K562 (cell line): ENCODE results near the gene ZC3H8. TPM values are rescaled to one million over a fixed set of nuclear protein-coding genes. Genes with fewer than 3 reads are reported as not detected.

ENCODE experiments used
- ATAC-seq: fragments of 200-7000 bp; cut with Tn5 transposase; 3 replicates; pipeline ENCODE4 v1.9.1; 2020; ENCODE audit warnings: moderate library complexity
- BruUV-seq: library from RNA; stranded (reverse); fragments of 400-500 nt; replicated peaks from 2 replicates; lab custom pipeline; 2021; lab: Mats Ljungman, UMichigan
- CTCF ChIA-PET: fragments of 300-600 bp; formaldehyde crosslinking; extraction: SDS; loops from one replicate; lab custom pipeline; 2021; ENCODE audit warnings: low intra/inter-chr PET ratio; lab: Yijun Ruan, JAX
- POLR2A ChIA-PET: fragments of 300-600, 350-650 bp; sonication (Branson Sonifier 250); formaldehyde crosslinking; extraction: SDS; loops from one replicate; lab custom pipeline; 2021; ENCODE audit warnings: antibody characterized with exemption, inconsistent platforms; lab: Yijun Ruan, JAX
- DNase-seq, 4 experiments: peaks; one replicate each; pipeline versions ENCODE4 v3.0.0 to v3.0.0-alpha.2; 2011 to 2018; ENCODE audit warnings: low spot score in 3 of 4, mixed read lengths in 3 of 4; ENCODE audit errors: extremely low read depth in 1 of 4
- FAIRE-seq: peaks from 2 replicates; lab custom pipeline; 2011; peaks lifted over from hg19 to GRCh38; lab: Jason Lieb, UNC
- H2AFZ ChIP-seq: 2 replicates; pipeline ENCODE4 v1.6.0; 2011; ENCODE audit warnings: low read depth, low read length, control low read depth, inconsistent platforms
- H3K27ac ChIP-seq: fragments of 200-600 bp; 3 replicates; pipeline ENCODE4 v1.8.0; 2011; ENCODE audit warnings: low read depth, mild to moderate bottlenecking, control low read depth, inconsistent platforms, low read length, moderate library complexity, mixed read lengths; ENCODE audit errors: extremely low read depth
- H3K27me3 ChIP-seq, 2 experiments: fragments of 300-600 bp in 1 of 2; 2 replicates in 1 of 2; 3 replicates in 1 of 2; pipeline versions ENCODE4 v1.6.0 to v1.8.0; 2011; ENCODE audit warnings: inconsistent platforms in 2 of 2, low read length in 2 of 2, mild to moderate bottlenecking in 1 of 2, mixed read lengths in 1 of 2, moderate library complexity in 1 of 2; ENCODE audit not compliant: control insufficient read depth in 2 of 2, insufficient read depth in 2 of 2
- H3K36me3 ChIP-seq: fragments of 300-600 bp; 3 replicates; pipeline ENCODE4 v1.8.0; 2011; ENCODE audit warnings: mild to moderate bottlenecking, low read length, inconsistent platforms; ENCODE audit not compliant: control insufficient read depth, insufficient read depth
- H3K4me1 ChIP-seq, 2 experiments: fragments of 200-600 bp in 1 of 2; replicated peaks in 1 of 2; 2 replicates in 1 of 2; 3 replicates in 1 of 2; pipeline versions ENCODE4 v1.5.1 to v1.8.0; 2011; ENCODE audit warnings: inconsistent platforms in 2 of 2, low read length in 2 of 2, mild to moderate bottlenecking in 1 of 2, mixed read lengths in 1 of 2, moderate library complexity in 1 of 2; ENCODE audit not compliant: control insufficient read depth in 2 of 2, insufficient read depth in 2 of 2
- H3K4me2 ChIP-seq: 2 replicates; pipeline ENCODE4 v1.6.1; 2011; ENCODE audit warnings: low read length, control low read depth, inconsistent platforms, mixed read lengths; ENCODE audit not compliant: insufficient read depth
- H3K4me3 ChIP-seq: fragments of 200-600 bp; sonication (generic), shearing (Covaris generic); 2 replicates; pipeline ENCODE4 v1.5.1; 2016; ENCODE audit warnings: control low read depth, inconsistent platforms
- H3K79me2 ChIP-seq: fragments of 200-600 bp; 3 replicates; pipeline ENCODE4 v1.8.0; 2011; ENCODE audit warnings: low read length, inconsistent platforms; ENCODE audit not compliant: control insufficient read depth, insufficient read depth
- H3K9ac ChIP-seq, 2 experiments: 2 replicates each; pipeline versions ENCODE4 v1.6.0 to v1.6.1; 2011; ENCODE audit warnings: low read depth in 2 of 2, low read length in 2 of 2, control low read depth in 1 of 2, inconsistent platforms in 1 of 2, mild to moderate bottlenecking in 1 of 2, mixed read lengths in 1 of 2; ENCODE audit not compliant: insufficient read depth in 1 of 2
- H3K9me1 ChIP-seq: one replicate; pipeline ENCODE4 v1.6.0; 2011; ENCODE audit warnings: inconsistent platforms, mild to moderate bottlenecking, low read length, moderate library complexity; ENCODE audit not compliant: control insufficient read depth, insufficient read depth
- H3K9me3 ChIP-seq: replicated peaks from 2 replicates; pipeline ENCODE4 v1.5.1; 2011; ENCODE audit warnings: low read depth, low read length, inconsistent platforms; ENCODE audit not compliant: control insufficient read depth, insufficient read depth
- H4K20me1 ChIP-seq: replicated peaks from 2 replicates; pipeline ENCODE4 v1.6.1; 2011; ENCODE audit warnings: low read length, inconsistent platforms, mixed read lengths; ENCODE audit not compliant: control insufficient read depth, insufficient read depth
- CTBP1 ChIP-seq: fragments of 450-650 bp; IDR thresholded peaks from 2 replicates; pipeline ENCODE4 v1.6.1; 2016; ENCODE audit warnings: borderline replicate concordance
- MBD2 ChIP-seq: sonication (generic); IDR thresholded peaks from 2 replicates; pipeline ENCODE4 v1.6.1; 2016; ENCODE audit warnings: low read depth, borderline replicate concordance
- WGBS: fragments of 100-300 bp; shearing (Covaris generic); methylation state at CpG from one replicate; pipeline ENCODE4 v1.1.6; 2016; ENCODE audit warnings: low coverage, mixed read lengths; ENCODE audit not compliant: insufficient coverage; ENCODE audit errors: missing lambda C conversion rate; 5-methylcytosine and 5-hydroxymethylcytosine counted together
- in situ Hi-C: fragments of 300-500 bp; cut with MboI; formaldehyde crosslinking; loops from 4 replicates; pipeline ENCODE4 v1.15.0; 2018; ENCODE audit warnings: inconsistent platforms, mixed read lengths
- intact Hi-C: fragments of 100-400 bp; cut with micrococcal nuclease; formaldehyde crosslinking; loops from 2 replicates; pipeline ENCODE4 v1.14.2; 2022
- polyA plus RNA-seq, 8 experiments: library from polyadenylated mRNA; depleted of rRNA in 4 of 8; stranded (reverse) in 5 of 8; unstranded in 3 of 8; fragments of >200 nt; fragmentation: Nextera tagmentation in 2 of 8; fragmentation: Illumina TruSeq in 1 of 8; extraction: Ambion mirVana in 2 of 8; extraction: Trizol in 1 of 8; gene quantifications; 2 replicates each; pipeline versions ENCODE4 v1.2.1 to v1.2.3, GENCODE V29; 2011 to 2014; ENCODE audit warnings: inconsistent platforms in 1 of 8, missing spikeins in 1 of 8
- total RNA-seq, 7 experiments: library from RNA; depleted of rRNA in 6 of 7; stranded (reverse); fragments of >200 nt in 6 of 7; fragmentation: Illumina TruSeq in 2 of 7; extraction: Trizol in 2 of 7; gene quantifications; 2 replicates each; pipeline versions ENCODE4 v1.2.1 to v1.2.3, GENCODE V29; 2011 to 2021; ENCODE audit warnings: low replicate concordance in 1 of 7
- TF ChIP-seq, protein P1 (sequence below): fragments of 250-450 bp; sonication (Bioruptor Pico); IDR thresholded peaks from 2 replicates; pipeline ENCODE4 v1.9.0; 2021; ENCODE audit warnings: mild to moderate bottlenecking, inconsistent platforms

Gene ZC3H8
- total and polyA plus RNA-seq, 9 of the 15 experiments (the other 6 are each of a cell fraction or from before 2014, with no cell fraction given) = 11.6 to 41.5 (median 27.5) TPM

DNA sequence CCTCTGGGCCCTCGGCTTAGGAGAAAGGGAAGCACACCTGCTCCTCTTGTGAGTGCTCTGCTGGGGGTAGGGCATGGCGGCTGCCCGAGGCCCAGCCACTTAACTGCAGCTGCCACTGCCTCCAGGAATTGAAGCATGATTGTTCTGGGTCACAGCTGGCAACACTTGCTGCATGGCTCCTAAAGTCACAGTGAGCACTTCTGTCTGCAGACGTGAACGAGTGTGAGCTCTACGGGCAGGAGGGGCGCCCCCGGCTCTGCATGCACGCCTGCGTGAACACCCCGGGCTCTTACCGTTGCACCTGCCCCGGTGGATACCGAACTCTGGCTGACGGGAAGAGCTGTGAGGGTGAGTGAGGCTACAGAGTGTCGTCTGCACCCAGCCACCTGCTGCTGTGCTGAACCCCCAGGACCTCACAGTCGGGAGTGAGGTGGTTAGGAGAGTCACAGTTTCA is 72.2 kb downstream of the ZC3H8 start:
- Histone ChIP-seq H3K9ac (no peak overlapping the region), H3K9me3 (peaks cover 5% of the 10 kb centered on the region; the same call in 1 of the 2 replicates), H3K36me3 (no peaks in the 10 kb centered on the region), H3K79me2 (no peaks in the 10 kb centered on the region), H3K9me1 (no peaks in the 10 kb centered on the region), H3K4me3 (no peak overlapping the region), H2AFZ (no peak overlapping the region; the same call in 1 of the 2 replicates), H4K20me1 (no peaks in the 10 kb centered on the region; the same call in 1 of the 2 replicates), H3K4me2 (no peak overlapping the region), H3K27me3 (no peaks in the 10 kb centered on the region; a peak in 1 of 5 replicates), H3K27ac (no peak overlapping the region), H3K4me1 (peaks cover 4 to 15% of the 10 kb centered on the region in 2 experiments)
- intact Hi-C loops = no loop called here
- WGBS = 44% methylated on average over 16 of the region's 17 CpGs
- FAIRE-seq = no peak
- in situ Hi-C loops = no loop called here
- peak; percentile 32; the same call in 2 of the 3 replicates for ATAC-seq
- ChIA-PET CTCF (no interaction called here), POLR2A (interaction anchor here (1.1 kb wide), 1 partner anchor 10 kb away, joined by 5 read pairs; no protein-coding TSS in a partner anchor)
- no TSS peak for BruUV-seq
- DNase-seq = no peak
- TF ChIP-seq MBD2 (no peak), CTBP1 (no peak)
- TF ChIP-seq, protein P1, sequence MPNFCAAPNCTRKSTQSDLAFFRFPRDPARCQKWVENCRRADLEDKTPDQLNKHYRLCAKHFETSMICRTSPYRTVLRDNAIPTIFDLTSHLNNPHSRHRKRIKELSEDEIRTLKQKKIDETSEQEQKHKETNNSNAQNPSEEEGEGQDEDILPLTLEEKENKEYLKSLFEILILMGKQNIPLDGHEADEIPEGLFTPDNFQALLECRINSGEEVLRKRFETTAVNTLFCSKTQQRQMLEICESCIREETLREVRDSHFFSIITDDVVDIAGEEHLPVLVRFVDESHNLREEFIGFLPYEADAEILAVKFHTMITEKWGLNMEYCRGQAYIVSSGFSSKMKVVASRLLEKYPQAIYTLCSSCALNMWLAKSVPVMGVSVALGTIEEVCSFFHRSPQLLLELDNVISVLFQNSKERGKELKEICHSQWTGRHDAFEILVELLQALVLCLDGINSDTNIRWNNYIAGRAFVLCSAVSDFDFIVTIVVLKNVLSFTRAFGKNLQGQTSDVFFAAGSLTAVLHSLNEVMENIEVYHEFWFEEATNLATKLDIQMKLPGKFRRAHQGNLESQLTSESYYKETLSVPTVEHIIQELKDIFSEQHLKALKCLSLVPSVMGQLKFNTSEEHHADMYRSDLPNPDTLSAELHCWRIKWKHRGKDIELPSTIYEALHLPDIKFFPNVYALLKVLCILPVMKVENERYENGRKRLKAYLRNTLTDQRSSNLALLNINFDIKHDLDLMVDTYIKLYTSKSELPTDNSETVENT (CRISPR knock-in tag) = no peak
